OCI-LY3 (cell line): ENCODE results near the gene KRT81.

Source experiments
- H2AFZ ChIP-seq: fragments of 200-600, 300-600 bp; shearing (Covaris generic); 2 replicates; pipeline ENCODE4 v1.6.0; 2014; ENCODE audit warnings: antibody characterized with exemption, low read depth, low read length
- H3K27ac ChIP-seq: fragments of 200-600, 300-600 bp; sonication (generic); 2 replicates; pipeline ENCODE4 v1.5.1; 2014; ENCODE audit warnings: mild to moderate bottlenecking, low read length, moderate library complexity, mixed read lengths
- H3K27me3 ChIP-seq: fragments of 200-600, 300-600 bp; sonication (generic); 2 replicates; pipeline ENCODE4 v1.6.1; 2014; ENCODE audit warnings: low read depth, low read length, mixed read lengths
- H3K36me3 ChIP-seq: fragments of 200-600, 300-600 bp; sonication (generic); replicated peaks from 2 replicates; pipeline ENCODE3; 2014; ENCODE audit warnings: low read depth, low read length, mixed read lengths
- H3K4me1 ChIP-seq: fragments of 300-600, 200-600 bp; sonication (generic); 2 replicates; pipeline ENCODE4 v1.6.1; 2014; ENCODE audit warnings: low read length, mixed read lengths
- H3K4me2 ChIP-seq: fragments of 200-600, 300-600 bp; sonication (generic); 2 replicates; pipeline ENCODE4 v1.6.1; 2014; ENCODE audit warnings: low read length, mixed read lengths
- H3K4me3 ChIP-seq: fragments of 300-600, 200-600 bp; sonication (generic); 2 replicates; pipeline ENCODE4 v1.5.1; 2014; ENCODE audit warnings: antibody characterized with exemption, mild to moderate bottlenecking, low read length, moderate library complexity
- H3K79me2 ChIP-seq: fragments of 300-600, 200-600 bp; shearing (Covaris generic); 2 replicates; pipeline ENCODE4 v1.6.1; 2014; ENCODE audit warnings: mild to moderate bottlenecking, low read length, mixed read lengths
- H3K9ac ChIP-seq: fragments of 300-600, 200-600 bp; shearing (Covaris generic); 2 replicates; pipeline ENCODE4 v1.6.0; 2014; ENCODE audit warnings: mild to moderate bottlenecking, low read length, moderate library complexity
- H3K9me3 ChIP-seq: fragments of 200-600, 300-600 bp; shearing (Covaris generic); 2 replicates; pipeline ENCODE4 v1.6.1; 2014; ENCODE audit warnings: low read length, mixed read lengths; ENCODE audit not compliant: insufficient read depth
- H4K20me1 ChIP-seq: fragments of 200-600, 300-600 bp; sonication (generic); 2 replicates; pipeline ENCODE4 v1.6.1; 2016; ENCODE audit warnings: low read length, mixed read lengths; ENCODE audit not compliant: insufficient read depth
- EZH2phosphoT487 ChIP-seq: fragments of 200-600 bp; shearing (Covaris generic); IDR thresholded peaks from 2 replicates; pipeline ENCODE4 v1.6.1; 2018; ENCODE audit warnings: antibody characterized with exemption, mixed run types, low read depth
- TF ChIP-seq, protein P1 (sequence below): fragments of 200-600, 300-600 bp; sonication (generic); IDR thresholded peaks from 2 replicates; pipeline ENCODE4 v1.5.1; 2014; ENCODE audit warnings: antibody characterized with exemption, low read length, low read depth

Gene KRT81

GRCh38 chr12:52270541-52271070 lies 20.7 kb downstream of the KRT81 start:
- Histone ChIP-seq H2AFZ (no peak overlapping the region), H3K79me2 (no peaks in the 10 kb centered on the region), H3K9me3 (no peaks in the 10 kb centered on the region), H3K36me3 (no peaks in the 10 kb centered on the region), H3K4me2 (no peak overlapping the region), H3K4me3 (no peak overlapping the region), H3K4me1 (no peaks in the 10 kb centered on the region), H3K9ac (no peak overlapping the region), H3K27ac (no peak overlapping the region), H4K20me1 (no peaks in the 10 kb centered on the region), H3K27me3 (peaks cover 20% of the 10 kb centered on the region)
- TF ChIP-seq, protein P1, sequence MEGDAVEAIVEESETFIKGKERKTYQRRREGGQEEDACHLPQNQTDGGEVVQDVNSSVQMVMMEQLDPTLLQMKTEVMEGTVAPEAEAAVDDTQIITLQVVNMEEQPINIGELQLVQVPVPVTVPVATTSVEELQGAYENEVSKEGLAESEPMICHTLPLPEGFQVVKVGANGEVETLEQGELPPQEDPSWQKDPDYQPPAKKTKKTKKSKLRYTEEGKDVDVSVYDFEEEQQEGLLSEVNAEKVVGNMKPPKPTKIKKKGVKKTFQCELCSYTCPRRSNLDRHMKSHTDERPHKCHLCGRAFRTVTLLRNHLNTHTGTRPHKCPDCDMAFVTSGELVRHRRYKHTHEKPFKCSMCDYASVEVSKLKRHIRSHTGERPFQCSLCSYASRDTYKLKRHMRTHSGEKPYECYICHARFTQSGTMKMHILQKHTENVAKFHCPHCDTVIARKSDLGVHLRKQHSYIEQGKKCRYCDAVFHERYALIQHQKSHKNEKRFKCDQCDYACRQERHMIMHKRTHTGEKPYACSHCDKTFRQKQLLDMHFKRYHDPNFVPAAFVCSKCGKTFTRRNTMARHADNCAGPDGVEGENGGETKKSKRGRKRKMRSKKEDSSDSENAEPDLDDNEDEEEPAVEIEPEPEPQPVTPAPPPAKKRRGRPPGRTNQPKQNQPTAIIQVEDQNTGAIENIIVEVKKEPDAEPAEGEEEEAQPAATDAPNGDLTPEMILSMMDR = no peak
- TF ChIP-seq EZH2phosphoT487 = no peak

- no peak for TF ChIP-seq EZH2phosphoT487
- TF ChIP-seq, protein P1 = no peak
- Histone ChIP-seq H4K20me1 (no peaks in the 10 kb centered on the region), H3K9me3 (no peaks in the 10 kb centered on the region), H3K4me3 (no peak overlapping the region), H3K4me2 (no peak overlapping the region), H3K79me2 (no peaks in the 10 kb centered on the region), H3K9ac (no peak overlapping the region), H3K27me3 (peaks cover 5% of the 10 kb centered on the region; the same call in 1 of the 2 replicates), H3K27ac (no peak overlapping the region), H3K36me3 (no peaks in the 10 kb centered on the region), H2AFZ (no peak overlapping the region), H3K4me1 (no peaks in the 10 kb centered on the region)
Observed at GRCh38 chr12:52268212-52268611, 23.1 kb downstream of the KRT81 start.

GRCh38 chr12:52267699-52268098 lies 23.6 kb downstream of the KRT81 start:
- no peaks in the 10 kb centered on the region for H3K9me3 ChIP-seq
- no peaks in the 10 kb centered on the region for H4K20me1 ChIP-seq
- no peak overlapping the region for H3K9ac ChIP-seq
- H3K36me3 ChIP-seq = no peaks in the 10 kb centered on the region
- H3K79me2 ChIP-seq = no peaks in the 10 kb centered on the region
- no peak overlapping the region for H2AFZ ChIP-seq
- H3K4me1 ChIP-seq = no peaks in the 10 kb centered on the region
- no peak overlapping the region for H3K4me2 ChIP-seq
- TF ChIP-seq EZH2phosphoT487 = no peak
- TF ChIP-seq, protein P1 = no peak
- no peak overlapping the region for H3K4me3 ChIP-seq
- H3K27me3 ChIP-seq = peaks cover 5% of the 10 kb centered on the region; the same call in 1 of the 2 replicates
- no peak overlapping the region for H3K27ac ChIP-seq

DNA sequence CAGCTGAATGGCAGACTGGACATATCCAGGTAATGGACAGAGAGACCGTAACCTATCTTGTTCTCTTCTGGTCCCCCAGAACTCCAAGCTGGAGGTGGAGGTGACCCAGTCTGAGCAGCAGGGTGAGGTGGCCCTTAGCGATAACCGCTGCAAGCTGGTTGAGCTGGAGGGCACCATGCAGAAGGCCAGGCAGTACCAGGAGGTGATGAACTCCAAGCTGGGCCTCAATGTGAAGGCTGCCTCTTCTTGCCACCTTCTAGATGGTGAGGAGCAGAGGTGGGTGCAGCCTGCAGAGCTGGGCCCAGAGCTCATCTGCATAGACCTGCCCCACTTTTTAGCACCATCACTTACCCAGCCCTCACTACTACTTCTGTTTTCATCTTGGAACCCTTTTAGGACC lies 24.1 kb downstream of the KRT81 start:
- Histone ChIP-seq H3K4me1 (no peaks in the 10 kb centered on the region), H4K20me1 (no peaks in the 10 kb centered on the region), H3K79me2 (no peaks in the 10 kb centered on the region), H3K27ac (no peak overlapping the region), H3K27me3 (peaks cover 5% of the 10 kb centered on the region; the same call in 1 of the 2 replicates), H3K4me3 (no peak overlapping the region), H3K36me3 (no peaks in the 10 kb centered on the region), H3K4me2 (no peak overlapping the region), H3K9ac (no peak overlapping the region), H2AFZ (no peak overlapping the region), H3K9me3 (no peaks in the 10 kb centered on the region)
- TF ChIP-seq, protein P1 = no peak
- no peak for TF ChIP-seq EZH2phosphoT487
